Ectodermal cell (in vitro differentiated cells): ENCODE data around the gene PIK3R3.
"Not testable (repeated sequence)": the region's sequence is repeated elsewhere in the genome, so short reads cannot be mapped to it uniquely, and the experiment has no call there.

Experiments
- H3K27ac ChIP-seq: 2 replicates; pipeline ENCODE4 v1.7.0; 2013; ENCODE audit warnings: mild to moderate bottlenecking, low read depth, low read length; ENCODE audit not compliant: insufficient read depth, poor library complexity, severe bottlenecking
- H3K27me3 ChIP-seq: 2 replicates; pipeline ENCODE4 v1.7.0; 2013; ENCODE audit warnings: mild to moderate bottlenecking, low read length; ENCODE audit not compliant: insufficient read depth, control insufficient read depth, poor library complexity, severe bottlenecking
- H3K36me3 ChIP-seq: one replicate; pipeline ENCODE4 v1.7.0; 2013; ENCODE audit warnings: low read length; ENCODE audit not compliant: control insufficient read depth, insufficient read depth
- H3K4me1 ChIP-seq: one replicate; pipeline ENCODE4 v1.7.0; 2013; ENCODE audit warnings: low read length; ENCODE audit not compliant: control insufficient read depth, insufficient read depth
- H3K4me3 ChIP-seq: 2 replicates; pipeline ENCODE4 v1.7.0; 2013; ENCODE audit warnings: low read depth, low read length, control low read depth; ENCODE audit not compliant: insufficient read depth
- H3K9me3 ChIP-seq: 2 replicates; pipeline ENCODE4 v1.7.0; 2013; ENCODE audit warnings: mild to moderate bottlenecking, low read length, moderate library complexity; ENCODE audit not compliant: control insufficient read depth
- WGBS, 2 experiments: methylation state at CpG; one replicate each; pipeline ENCODE4 v1.1.7; 2013; ENCODE audit warnings: missing lambda C conversion rate in 2 of 2; 5-methylcytosine and 5-hydroxymethylcytosine counted together

PIK3R3 gene

GRCh38 chr1:46070164-46070814 is 62.1 kb downstream of the PIK3R3 start:
- WGBS, 2 experiments = 95 to 98% methylated on average over 6 of the region's 6 CpGs
- Histone ChIP-seq H3K36me3 (peaks cover 25% of the 10 kb centered on the region), H3K9me3 (no peaks in the 10 kb centered on the region), H3K4me1 (no peaks in the 10 kb centered on the region), H3K27me3 (no peaks in the 10 kb centered on the region), H3K4me3 (no peak overlapping the region), H3K27ac (no peak overlapping the region)

- no peaks in the 10 kb centered on the region for H3K9me3 ChIP-seq
- H3K27ac ChIP-seq = no peak overlapping the region
- peaks cover 28% of the 10 kb centered on the region for H3K36me3 ChIP-seq
- no peaks in the 10 kb centered on the region for H3K27me3 ChIP-seq
- 92 to 97% methylated on average over 3 of the region's 3 CpGs for WGBS, 2 experiments
- no peaks in the 10 kb centered on the region for H3K4me1 ChIP-seq
- no peak overlapping the region for H3K4me3 ChIP-seq
Observed at GRCh38 chr1:46068525-46068924, 63.9 kb downstream of the PIK3R3 start.

- Histone ChIP-seq H3K27me3 (no peaks in the 10 kb centered on the region), H3K9me3 (no peaks in the 10 kb centered on the region), H3K4me3 (no peak overlapping the region), H3K27ac (no peak overlapping the region), H3K4me1 (no peaks in the 10 kb centered on the region), H3K36me3 (peaks cover 36% of the 10 kb centered on the region)
- 100% methylated on average over 1 of the region's 1 CpG; no CpG with 5 or more reads in 1 of the 2 experiments for WGBS, 2 experiments
Observed at GRCh38 chr1:46067652-46068051, 64.8 kb downstream of the PIK3R3 start.

- Histone ChIP-seq H3K27me3 (no peaks in the 10 kb centered on the region), H3K4me1 (no peaks in the 10 kb centered on the region), H3K36me3 (peaks cover 55% of the 10 kb centered on the region), H3K4me3 (no peak overlapping the region), H3K27ac (no peak overlapping the region), H3K9me3 (no peaks in the 10 kb centered on the region)
Observed at GRCh38 chr1:46065405-46065804, 67.0 kb downstream of the PIK3R3 start.

GRCh38 chr1:46064708-46065107 is 67.7 kb downstream of the PIK3R3 start:
- no peaks in the 10 kb centered on the region for H3K27me3 ChIP-seq
- no peak overlapping the region for H3K4me3 ChIP-seq

GRCh38 chr1:46062651-46063319 is 69.6 kb downstream of the PIK3R3 start:
- no peaks in the 10 kb centered on the region for H3K4me1 ChIP-seq
- no peaks in the 10 kb centered on the region for H3K9me3 ChIP-seq
- H3K36me3 ChIP-seq = peaks cover 57% of the 10 kb centered on the region
- WGBS, 2 experiments = 96 to 97% methylated on average over 4 of the region's 4 CpGs
- H3K4me3 ChIP-seq = no peak overlapping the region
- no peak overlapping the region for H3K27ac ChIP-seq
- H3K27me3 ChIP-seq = no peaks in the 10 kb centered on the region

More at GRCh38 chr1:46064708-46065107, 67.7 kb downstream of the PIK3R3 start:
- Histone ChIP-seq H3K4me1 (no peaks in the 10 kb centered on the region), H3K36me3 (peaks cover 50% of the 10 kb centered on the region), H3K27ac (no peak overlapping the region), H3K9me3 (no peaks in the 10 kb centered on the region)
- WGBS, 2 experiments = 100% methylated on average over 1 of the region's 1 CpG; no CpG with 5 or more reads in 1 of the 2 experiments

GRCh38 chr1:46061146-46061545 is 71.3 kb downstream of the PIK3R3 start:
- Histone ChIP-seq H3K4me1 (no peaks in the 10 kb centered on the region), H3K9me3 (no peaks in the 10 kb centered on the region), H3K36me3 (peaks cover 56% of the 10 kb centered on the region), H3K27me3 (no peaks in the 10 kb centered on the region), H3K4me3 (no peak overlapping the region), H3K27ac (no peak overlapping the region)
- WGBS, 2 experiments = 64 to 65% methylated on average over 3 of the region's 3 CpGs

GRCh38 chr1:46058936-46059335 is 73.5 kb downstream of the PIK3R3 start:
- 92 to 93% methylated on average over 5 of the region's 5 CpGs for WGBS, 2 experiments
- no peaks in the 10 kb centered on the region for H3K4me1 ChIP-seq
- no peaks in the 10 kb centered on the region for H3K27me3 ChIP-seq
- H3K27ac ChIP-seq = no peak overlapping the region
- no peak overlapping the region for H3K4me3 ChIP-seq
- no peaks in the 10 kb centered on the region for H3K9me3 ChIP-seq
- peaks cover 70% of the 10 kb centered on the region for H3K36me3 ChIP-seq

GRCh38 chr1:46057781-46058180 is 74.6 kb downstream of the PIK3R3 start:
- H3K9me3 ChIP-seq = no peaks in the 10 kb centered on the region
- no peak overlapping the region for H3K27ac ChIP-seq
- H3K27me3 ChIP-seq = no peaks in the 10 kb centered on the region
- peaks cover 60% of the 10 kb centered on the region for H3K36me3 ChIP-seq
- H3K4me1 ChIP-seq = no peaks in the 10 kb centered on the region
- 82 to 88% methylated on average over 3 of the region's 3 CpGs for WGBS, 2 experiments
- no peak overlapping the region for H3K4me3 ChIP-seq

- not testable (repeated sequence) for H3K27me3 ChIP-seq, H3K27ac ChIP-seq, H3K4me3 ChIP-seq, H3K4me1 ChIP-seq, H3K9me3 ChIP-seq
- H3K36me3 ChIP-seq = peaks cover 56% of the 10 kb centered on the region
- WGBS, 2 experiments = 94 to 97% methylated on average over 4 of the region's 4 CpGs
Observed at GRCh38 chr1:46057215-46057614, 75.2 kb downstream of the PIK3R3 start.
